ENCODE results near the gene IL21. TPM values are rescaled to one million over a fixed set of nuclear protein-coding genes. Genes with fewer than 3 reads are reported as not detected.

The IL21 gene
- total RNA-seq, 1 experiment from 2014 or later = not detected

DNA sequence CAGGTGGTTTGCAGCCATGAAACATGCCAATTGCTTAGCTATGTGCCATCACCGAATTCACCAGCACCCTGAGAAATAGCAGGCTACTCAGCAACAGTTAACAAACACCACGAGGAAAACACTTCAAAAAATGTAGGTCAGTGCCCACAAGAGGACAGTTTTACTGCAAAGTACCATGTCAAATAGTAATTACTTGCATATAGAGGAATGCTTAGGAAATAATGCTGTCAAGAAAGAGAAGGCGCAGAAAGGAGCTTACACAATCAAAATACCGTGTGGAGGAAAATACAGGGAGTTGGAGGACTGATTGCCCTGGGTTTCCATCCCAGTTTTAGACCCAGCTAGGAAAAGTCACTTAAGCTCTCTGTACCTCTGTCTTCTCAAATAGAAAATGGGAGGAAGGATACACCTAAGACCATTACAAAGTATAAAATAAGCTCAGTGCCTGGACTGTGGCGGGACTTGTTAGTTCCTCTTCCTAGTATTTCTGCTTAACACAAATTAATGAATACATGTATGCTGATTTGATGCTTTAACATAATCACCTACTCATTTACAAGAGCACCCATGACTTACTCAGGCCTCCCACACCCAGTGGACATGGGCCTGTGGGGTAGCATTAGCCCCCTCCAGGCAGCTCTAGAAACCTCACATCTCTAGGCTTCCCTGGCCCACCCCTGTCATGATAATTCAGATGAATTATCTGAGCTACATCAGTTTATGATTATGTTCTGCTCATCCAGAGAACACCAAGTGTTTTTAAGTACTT lies 44.5 kb upstream of the IL21 start:
- ChIA-PET POLR2A (no interaction called here), CTCF (interaction anchor here (1.1 to 1.2 kb wide), 2 partner anchors 52 to 63 kb away, joined by 3 to 5 read pairs; no protein-coding TSS in a partner anchor)
- Mint-ChIP-seq H3K4me3 (no peak overlapping the region), H3K27me3 (ENCODE audit: low read depth) (no peaks in the 10 kb centered on the region), H3K4me1 (peaks cover 4% of the 10 kb centered on the region; the same call in 1 of the 2 replicates), H3K27ac (no peak overlapping the region), H3K9me3 (no peaks in the 10 kb centered on the region), H3K36me3 (no peaks in the 10 kb centered on the region)
- TF ChIP-seq IRF1 (CRISPR knock-in tag; IDR thresholded peaks at IDR 0.05) (no peak), FOXJ3 (CRISPR knock-in tag; IDR thresholded peaks at IDR 0.05; ENCODE audit: borderline replicate concordance) (no peak), RELA (CRISPR knock-in tag; IDR thresholded peaks at IDR 0.05; ENCODE audit: borderline replicate concordance) (no peak), NR2C2 (CRISPR knock-in tag; IDR thresholded peaks at IDR 0.05) (no peak)
- ATAC-seq (no peak), DNase-seq (ENCODE audit: low spot score) (no peak)

- H3K9me3 Mint-ChIP-seq = no peaks in the 10 kb centered on the region
- peaks cover 4% of the 10 kb centered on the region; the same call in 1 of the 2 replicates for H3K4me1 Mint-ChIP-seq
- H3K27ac Mint-ChIP-seq = no peak overlapping the region
- ChIA-PET CTCF (no interaction called here), POLR2A (no interaction called here)
- no peak for TF ChIP-seq TP53 (CRISPR knock-in tag; IDR thresholded peaks at IDR 0.05)
- TF ChIP-seq ZNF396 (CRISPR knock-in tag; IDR thresholded peaks at IDR 0.05; ENCODE audit: borderline replicate concordance) = no peak
- TF ChIP-seq ZNF232 (CRISPR knock-in tag; IDR thresholded peaks at IDR 0.05) = no peak
- no peak for TF ChIP-seq JAZF1 (CRISPR knock-in tag; IDR thresholded peaks at IDR 0.05)
- no peak for TF ChIP-seq RORB (CRISPR knock-in tag; IDR thresholded peaks at IDR 0.05)
- TF ChIP-seq MLX (CRISPR knock-in tag; IDR thresholded peaks at IDR 0.05) = no peak
- no peak for TF ChIP-seq ZMAT4 (CRISPR knock-in tag; IDR thresholded peaks at IDR 0.05)
- TF ChIP-seq, protein P1, sequence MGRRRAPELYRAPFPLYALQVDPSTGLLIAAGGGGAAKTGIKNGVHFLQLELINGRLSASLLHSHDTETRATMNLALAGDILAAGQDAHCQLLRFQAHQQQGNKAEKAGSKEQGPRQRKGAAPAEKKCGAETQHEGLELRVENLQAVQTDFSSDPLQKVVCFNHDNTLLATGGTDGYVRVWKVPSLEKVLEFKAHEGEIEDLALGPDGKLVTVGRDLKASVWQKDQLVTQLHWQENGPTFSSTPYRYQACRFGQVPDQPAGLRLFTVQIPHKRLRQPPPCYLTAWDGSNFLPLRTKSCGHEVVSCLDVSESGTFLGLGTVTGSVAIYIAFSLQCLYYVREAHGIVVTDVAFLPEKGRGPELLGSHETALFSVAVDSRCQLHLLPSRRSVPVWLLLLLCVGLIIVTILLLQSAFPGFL (CRISPR knock-in tag; IDR thresholded peaks at IDR 0.05; ENCODE audit: borderline replicate concordance) = no peak
- TF ChIP-seq, protein P2, sequence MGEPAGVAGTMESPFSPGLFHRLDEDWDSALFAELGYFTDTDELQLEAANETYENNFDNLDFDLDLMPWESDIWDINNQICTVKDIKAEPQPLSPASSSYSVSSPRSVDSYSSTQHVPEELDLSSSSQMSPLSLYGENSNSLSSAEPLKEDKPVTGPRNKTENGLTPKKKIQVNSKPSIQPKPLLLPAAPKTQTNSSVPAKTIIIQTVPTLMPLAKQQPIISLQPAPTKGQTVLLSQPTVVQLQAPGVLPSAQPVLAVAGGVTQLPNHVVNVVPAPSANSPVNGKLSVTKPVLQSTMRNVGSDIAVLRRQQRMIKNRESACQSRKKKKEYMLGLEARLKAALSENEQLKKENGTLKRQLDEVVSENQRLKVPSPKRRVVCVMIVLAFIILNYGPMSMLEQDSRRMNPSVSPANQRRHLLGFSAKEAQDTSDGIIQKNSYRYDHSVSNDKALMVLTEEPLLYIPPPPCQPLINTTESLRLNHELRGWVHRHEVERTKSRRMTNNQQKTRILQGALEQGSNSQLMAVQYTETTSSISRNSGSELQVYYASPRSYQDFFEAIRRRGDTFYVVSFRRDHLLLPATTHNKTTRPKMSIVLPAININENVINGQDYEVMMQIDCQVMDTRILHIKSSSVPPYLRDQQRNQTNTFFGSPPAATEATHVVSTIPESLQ (CRISPR knock-in tag; IDR thresholded peaks at IDR 0.05) = no peak
- no peak for TF ChIP-seq GRHL2 (CRISPR knock-in tag; IDR thresholded peaks at IDR 0.05; ENCODE audit: insufficient replicate concordance, severe bottlenecking)
- no peak for TF ChIP-seq NR1H2 (CRISPR knock-in tag; IDR thresholded peaks at IDR 0.05)
- TF ChIP-seq USF1 (CRISPR knock-in tag; IDR thresholded peaks at IDR 0.05) = no peak
- TF ChIP-seq NFE2L1 (CRISPR knock-in tag; IDR thresholded peaks at IDR 0.05) = no peak
- TF ChIP-seq PRRX2 (CRISPR knock-in tag; IDR thresholded peaks at IDR 0.05) = no peak
- TF ChIP-seq ZNF317 (CRISPR knock-in tag; IDR thresholded peaks at IDR 0.05; ENCODE audit: borderline replicate concordance, low read depth) = no peak
- TF ChIP-seq CDX4 (CRISPR knock-in tag; IDR thresholded peaks at IDR 0.05; ENCODE audit: borderline replicate concordance) = no peak
- TF ChIP-seq ZNF263 (CRISPR knock-in tag; IDR thresholded peaks at IDR 0.05; ENCODE audit: low read depth) = no peak
- TF ChIP-seq IRF2 (CRISPR knock-in tag; IDR thresholded peaks at IDR 0.05; ENCODE audit: borderline replicate concordance, low read depth) = no peak
- TF ChIP-seq MYBL2 (CRISPR knock-in tag; IDR thresholded peaks at IDR 0.05) = no peak
- no peak overlapping the region for H3K4me3 Mint-ChIP-seq
- H3K27me3 Mint-ChIP-seq (ENCODE audit: low read depth) = no peaks in the 10 kb centered on the region; the same call in 1 of the 2 replicates
- ATAC-seq (no peak), DNase-seq (ENCODE audit: low spot score) (no peak)
- H3K36me3 Mint-ChIP-seq = no peaks in the 10 kb centered on the region
Observed at GRCh38 chr4:122663814-122664610, 43.1 kb upstream of the IL21 start.
